ENCODE data around the gene CBY1.

The CBY1 gene

GRCh38 chr22:38652859-38653258, 3.6 kb upstream of the CBY1 start:
- DNase-seq: no peak

- DNase-seq: no peak
These were observed 2.7 kb upstream of the CBY1 start for GRCh38 chr22:38653741-38654140.

- no peak for DNase-seq
These were observed 751 bp upstream of the CBY1 start for GRCh38 chr22:38655519-38656255.

- DNase-seq: peak; percentile 42
These were observed 839 bp downstream of the CBY1 start for GRCh38 chr22:38657045-38657909.

- no peak for DNase-seq
These were observed 18.4 kb downstream of the CBY1 start for GRCh38 chr22:38674888-38675287.

GRCh38 chr22:38675833-38676232, 19.4 kb downstream of the CBY1 start:
- DNase-seq: no peak

- DNase-seq: peak; percentile 54
These were observed 25.3 kb downstream of the CBY1 start, which contains the start of gene TOMM22 for GRCh38 chr22:38681582-38682335. Gene TOMM22, plus strand, starts transcription at chr22:38681957. Its CDS starts 22 bp downstream, at chr22:38681979.

- no peak for DNase-seq
These were observed 28.5 kb downstream of the CBY1 start for GRCh38 chr22:38684895-38685294.

GRCh38 chr22:38685761-38686160, 29.3 kb downstream of the CBY1 start:
- no peak for DNase-seq

- no peak for DNase-seq
These were observed 33.2 kb downstream of the CBY1 start for GRCh38 chr22:38689651-38690050.

GRCh38 chr22:38694049-38694448, 37.6 kb downstream of the CBY1 start:
- no peak for DNase-seq

GRCh38 chr22:38694940-38695339, 38.5 kb downstream of the CBY1 start:
- DNase-seq: no peak

- no peak for DNase-seq
These were observed 40.4 kb downstream of the CBY1 start for GRCh38 chr22:38696606-38697424.

GRCh38 chr22:38697425-38698089, 41.1 kb downstream of the CBY1 start:
- DNase-seq: no peak

- no peak for DNase-seq
These were observed 42.1 kb downstream of the CBY1 start for GRCh38 chr22:38698407-38699094.

- no peak for DNase-seq
These were observed 42.7 kb downstream of the CBY1 start for GRCh38 chr22:38699143-38699542.

- DNase-seq: no peak
These were observed 43.3 kb downstream of the CBY1 start for GRCh38 chr22:38699784-38700183.

GRCh38 chr22:38700270-38700788, 43.9 kb downstream of the CBY1 start:
- DNase-seq: no peak

GRCh38 chr22:38700789-38701628, 44.6 kb downstream of the CBY1 start, which contains the start of gene JOSD1:
Gene JOSD1, minus strand, starts transcription at chr22:38700943. Its CDS starts 956 bp downstream, at chr22:38699987.
- peak; percentile 53 for DNase-seq

Measured in NCI-H524 treated with DMSO at 0.1 percent for 48 hours (cell line).